GM18508 (cell line): ENCODE results near the gene TXNRD2.
"Not testable (repeated sequence)": the region's sequence is repeated elsewhere in the genome, so short reads cannot be mapped to it uniquely, and the experiment has no call there.

Source experiments
- ATAC-seq: cut with Tn5 transposase; IDR thresholded peaks from one replicate; pipeline ENCODE4 v1.9.1; 2021; ENCODE audit warnings: moderate number of reproducible peaks; ENCODE audit not compliant: insufficient read depth, unreplicated experiment

The TXNRD2 gene

GRCh38 chr22:19840059-19840458 lies 101.6 kb downstream of the TXNRD2 start:
- no peak for ATAC-seq

DNA sequence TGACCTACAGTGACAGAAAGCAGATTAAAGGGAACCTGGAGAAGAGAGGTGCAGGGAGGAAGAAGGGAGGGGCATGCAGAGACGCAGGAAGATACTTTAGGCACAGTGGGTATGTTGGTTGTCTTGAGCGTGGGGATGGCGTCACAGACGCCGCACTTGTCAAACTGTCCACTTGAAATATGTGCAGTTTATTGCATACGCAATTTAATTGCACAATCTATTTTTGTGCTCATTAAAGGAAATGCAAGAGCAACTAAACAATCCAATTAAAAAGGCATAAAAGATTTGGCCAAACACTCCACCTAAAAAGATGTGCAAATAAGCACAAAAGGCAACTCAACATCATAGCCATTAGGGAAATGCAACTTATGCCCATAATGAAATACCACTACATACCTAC lies 103.7 kb downstream of the TXNRD2 start:
- ATAC-seq: no peak

DNA sequence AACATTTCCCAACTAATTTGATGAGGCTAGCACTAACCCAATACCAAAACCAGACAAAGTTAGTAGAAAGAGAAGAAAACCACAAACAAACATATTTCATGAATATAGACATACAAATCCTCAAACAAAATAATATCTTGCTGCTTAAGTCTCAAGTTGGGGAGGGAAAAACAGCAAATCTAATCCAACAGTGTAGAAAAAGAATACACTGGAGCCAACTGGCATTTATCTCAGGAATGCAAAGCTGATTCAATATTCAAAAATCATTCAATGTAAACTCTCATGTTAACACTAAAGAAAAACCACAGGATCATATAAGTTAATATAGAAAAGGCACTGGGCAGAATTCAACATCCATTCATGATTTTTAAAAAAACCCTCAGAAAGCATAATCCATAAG lies 105.1 kb downstream of the TXNRD2 start:
- ATAC-seq: no peak

GRCh38 chr22:19834599-19834998 lies 107.0 kb downstream of the TXNRD2 start:
- ATAC-seq: no peak

GRCh38 chr22:19833327-19833726 lies 108.3 kb downstream of the TXNRD2 start:
- ATAC-seq: not testable (repeated sequence)

DNA sequence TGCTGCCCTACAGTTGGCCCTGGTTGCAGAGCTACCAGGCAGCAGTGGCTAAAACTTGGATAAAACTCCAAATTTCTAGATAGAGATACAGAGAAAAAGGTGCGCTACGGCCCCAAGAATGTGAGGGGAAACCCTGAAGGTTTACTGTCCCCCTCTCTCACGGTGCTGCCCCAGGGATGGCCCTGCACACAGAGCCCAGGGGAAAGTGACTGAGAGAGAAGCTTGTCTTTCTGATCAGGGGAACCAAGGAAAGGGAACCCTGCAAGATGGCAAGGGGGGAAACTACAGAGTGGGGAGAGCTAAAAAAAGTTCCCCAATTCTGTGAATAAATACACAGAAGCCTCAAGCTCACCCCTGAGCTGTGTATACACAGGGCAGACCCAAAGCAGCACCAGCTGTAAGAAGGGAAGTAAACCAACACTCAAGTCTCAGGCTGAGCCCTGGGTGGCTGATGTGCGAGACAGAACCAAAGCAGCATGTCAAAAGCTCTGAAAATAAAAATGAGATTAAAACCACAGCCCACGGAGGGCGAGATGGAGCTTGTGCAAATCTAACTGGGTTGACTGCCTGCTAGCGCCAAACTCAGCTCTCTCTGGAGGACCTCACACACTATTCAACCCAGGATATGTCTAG lies 109.0 kb downstream of the TXNRD2 start:
- no peak for ATAC-seq

DNA sequence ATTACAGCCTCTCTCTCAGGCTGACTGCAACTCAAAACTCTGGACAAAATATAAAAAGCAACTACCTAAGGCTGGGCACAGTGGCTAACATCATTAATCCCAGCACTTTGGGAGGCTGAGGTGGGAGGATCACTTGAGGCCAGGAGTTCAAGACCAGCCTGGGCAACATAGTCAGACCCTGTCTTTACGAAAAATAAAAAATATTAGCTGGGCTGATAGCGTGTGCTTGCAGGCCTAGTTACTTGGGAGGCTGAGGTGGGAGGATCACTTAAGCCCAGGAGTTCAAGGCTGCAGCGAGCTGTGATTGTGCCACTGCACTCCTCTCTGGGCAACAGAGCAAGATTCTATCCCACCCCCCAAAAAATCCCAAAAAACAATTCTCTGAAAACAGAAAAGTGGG lies 109.6 kb downstream of the TXNRD2 start:
- ATAC-seq: not testable (repeated sequence)

- ATAC-seq: no peak
Observed at GRCh38 chr22:19831016-19831415, 110.6 kb downstream of the TXNRD2 start.

DNA sequence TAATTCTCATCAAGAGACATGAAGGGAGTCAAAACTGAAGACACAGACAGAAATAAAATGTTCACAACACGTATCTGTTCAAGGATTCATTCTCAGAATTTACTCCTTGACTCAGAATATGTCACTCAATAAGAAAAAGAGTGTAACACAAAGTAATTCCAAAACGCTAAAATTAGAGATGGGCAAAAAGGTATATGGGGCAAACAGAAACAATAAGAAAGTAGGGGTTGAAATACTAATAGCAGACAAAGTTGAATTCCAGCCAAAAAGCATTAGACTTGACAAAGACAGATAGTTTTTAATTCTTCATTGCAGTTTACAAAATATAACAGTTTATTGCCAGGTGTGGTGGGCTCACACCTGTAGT lies 113.6 kb downstream of the TXNRD2 start:
- ATAC-seq: no peak

- no peak for ATAC-seq
Observed at GRCh38 chr22:19827341-19828034, 114.1 kb downstream of the TXNRD2 start.

GRCh38 chr22:19826619-19826950 lies 115.0 kb downstream of the TXNRD2 start:
- no peak for ATAC-seq

- no peak for ATAC-seq
Observed at GRCh38 chr22:19825904-19826618, 115.6 kb downstream of the TXNRD2 start.
